T1000 (cell line): Measurements from ENCODE around the gene ESYT3.

Source experiments
- DNase-seq: peaks from one replicate; lab custom pipeline; 2025; ENCODE audit warnings: mixed read lengths; lab: John Stamatoyannopoulos, UW

ESYT3 gene, protein sequence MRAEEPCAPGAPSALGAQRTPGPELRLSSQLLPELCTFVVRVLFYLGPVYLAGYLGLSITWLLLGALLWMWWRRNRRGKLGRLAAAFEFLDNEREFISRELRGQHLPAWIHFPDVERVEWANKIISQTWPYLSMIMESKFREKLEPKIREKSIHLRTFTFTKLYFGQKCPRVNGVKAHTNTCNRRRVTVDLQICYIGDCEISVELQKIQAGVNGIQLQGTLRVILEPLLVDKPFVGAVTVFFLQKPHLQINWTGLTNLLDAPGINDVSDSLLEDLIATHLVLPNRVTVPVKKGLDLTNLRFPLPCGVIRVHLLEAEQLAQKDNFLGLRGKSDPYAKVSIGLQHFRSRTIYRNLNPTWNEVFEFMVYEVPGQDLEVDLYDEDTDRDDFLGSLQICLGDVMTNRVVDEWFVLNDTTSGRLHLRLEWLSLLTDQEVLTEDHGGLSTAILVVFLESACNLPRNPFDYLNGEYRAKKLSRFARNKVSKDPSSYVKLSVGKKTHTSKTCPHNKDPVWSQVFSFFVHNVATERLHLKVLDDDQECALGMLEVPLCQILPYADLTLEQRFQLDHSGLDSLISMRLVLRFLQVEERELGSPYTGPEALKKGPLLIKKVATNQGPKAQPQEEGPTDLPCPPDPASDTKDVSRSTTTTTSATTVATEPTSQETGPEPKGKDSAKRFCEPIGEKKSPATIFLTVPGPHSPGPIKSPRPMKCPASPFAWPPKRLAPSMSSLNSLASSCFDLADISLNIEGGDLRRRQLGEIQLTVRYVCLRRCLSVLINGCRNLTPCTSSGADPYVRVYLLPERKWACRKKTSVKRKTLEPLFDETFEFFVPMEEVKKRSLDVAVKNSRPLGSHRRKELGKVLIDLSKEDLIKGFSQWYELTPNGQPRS

GRCh38 chr3:138434276-138434874, at the start of gene ESYT3:
Gene ESYT3, plus strand, starts transcription at chr3:138434616. Its CDS starts 183 bp downstream, at chr3:138434799.
- peak; percentile 29 for DNase-seq

- no peak for DNase-seq
These were observed 49.4 kb upstream of the ESYT3 start for GRCh38 chr3:138384976-138385375.

GRCh38 chr3:138389144-138389601, 45.2 kb upstream of the ESYT3 start:
- no peak for DNase-seq

DNA sequence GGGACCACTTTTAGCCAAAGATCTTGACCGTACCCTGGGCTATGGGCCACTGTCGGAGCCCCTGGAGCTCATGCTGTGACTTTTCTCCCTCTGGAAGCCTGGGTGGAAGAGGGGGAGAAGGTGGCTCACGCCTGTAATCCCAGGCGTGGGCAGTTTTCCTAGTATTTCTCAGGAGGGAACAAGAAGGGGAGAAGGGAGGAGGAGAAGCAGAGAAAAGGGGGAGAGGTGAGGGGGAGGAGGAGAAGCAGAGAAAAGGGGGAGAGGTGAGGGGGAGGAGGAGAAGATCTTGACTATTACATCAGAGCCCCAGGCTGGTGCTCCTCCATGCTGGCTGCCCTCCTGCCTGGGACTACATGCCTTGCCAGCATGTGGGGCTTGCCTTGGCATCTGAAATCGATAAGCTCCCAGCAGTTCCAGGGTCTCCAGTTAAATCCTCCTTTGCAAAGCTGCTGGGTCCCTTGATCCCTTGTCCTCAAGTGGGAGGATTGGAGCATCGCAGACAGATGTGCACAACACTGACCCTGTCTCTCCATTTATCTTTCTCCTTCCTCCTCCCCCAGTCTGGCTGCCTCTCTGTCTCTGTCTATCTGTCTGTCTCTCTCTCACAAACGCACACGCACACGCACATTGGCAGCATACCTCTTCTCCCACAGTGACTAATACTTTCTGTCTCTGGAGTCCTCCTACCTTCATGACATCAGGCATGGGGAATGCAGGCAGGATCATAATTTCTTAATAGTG, 44.4 kb upstream of the ESYT3 start:
- peak; percentile 49 for DNase-seq

DNA sequence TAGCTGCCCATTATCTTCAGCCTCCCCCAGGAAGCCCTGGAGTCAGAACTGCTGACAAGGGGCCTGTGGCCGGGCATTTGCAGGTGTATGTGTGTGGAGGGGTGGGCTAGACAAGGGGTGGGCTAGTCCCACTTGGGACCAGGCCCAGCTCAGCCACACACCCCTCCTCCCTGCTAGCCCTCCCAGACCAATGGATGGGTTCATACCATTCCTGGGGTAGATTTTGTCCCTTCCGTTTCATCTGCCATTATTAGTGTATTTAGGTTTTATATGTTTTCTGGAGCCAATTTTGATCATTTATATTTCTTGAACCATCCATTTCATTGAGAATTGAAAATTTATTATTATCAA, 43.9 kb upstream of the ESYT3 start:
- DNase-seq = no peak

- no peak for DNase-seq
These were observed 40.3 kb upstream of the ESYT3 start for GRCh38 chr3:138394156-138394555.

DNA sequence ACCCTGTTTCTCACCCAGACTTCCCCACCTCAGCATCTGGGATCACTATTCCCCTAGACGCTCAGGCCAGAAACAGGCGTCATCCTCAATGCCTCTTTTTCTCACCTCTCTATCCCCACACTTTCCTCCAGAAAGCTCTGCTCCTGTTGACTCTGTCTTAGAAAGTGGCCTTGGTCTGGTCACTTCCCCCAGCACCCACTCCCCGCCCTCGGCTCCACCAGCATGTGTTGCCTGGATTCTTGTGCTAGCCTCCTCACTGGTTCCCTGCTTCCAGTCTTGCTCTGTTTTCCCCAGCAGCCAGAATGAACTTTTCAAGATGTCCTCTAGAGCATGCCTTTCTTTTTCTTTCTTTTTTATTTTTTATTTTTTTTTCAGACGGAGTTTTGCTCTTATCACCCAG, 39.7 kb upstream of the ESYT3 start:
- no peak for DNase-seq

GRCh38 chr3:138395865-138396751, 38.3 kb upstream of the ESYT3 start:
- no peak for DNase-seq

DNA sequence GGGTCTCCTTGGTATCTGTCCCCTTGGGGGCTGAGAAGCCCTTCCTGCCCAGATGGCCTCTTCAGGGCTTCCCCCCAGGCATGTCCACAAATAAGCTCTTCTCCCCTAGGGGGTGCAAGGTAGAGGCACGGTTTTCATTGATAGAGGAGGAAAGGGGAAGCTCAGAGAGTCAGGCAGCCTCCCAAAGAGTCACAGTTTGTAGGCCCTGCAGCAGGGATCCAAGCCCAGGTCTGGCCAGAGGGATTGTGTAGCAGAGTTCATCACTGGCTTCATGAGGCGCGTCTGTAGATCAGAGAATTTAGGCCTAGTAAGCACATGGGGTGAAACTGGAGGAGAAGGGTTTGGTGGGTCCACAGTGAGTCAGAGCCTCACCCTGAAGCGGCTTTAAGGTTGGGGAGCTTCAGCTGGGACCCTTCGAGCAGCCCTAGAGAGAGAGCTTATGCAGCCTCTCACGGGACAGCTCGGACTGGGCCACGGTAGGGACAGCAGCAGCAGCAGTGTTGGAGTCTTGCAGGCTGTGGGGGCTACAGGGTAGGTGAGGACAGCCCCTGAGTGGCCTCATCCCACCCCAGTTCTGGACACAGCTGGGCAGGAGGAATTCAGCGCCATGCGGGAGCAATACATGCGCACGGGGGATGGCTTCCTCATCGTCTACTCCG, 37.5 kb upstream of the ESYT3 start:
- no peak for DNase-seq

- DNase-seq = no peak
These were observed 36.4 kb upstream of the ESYT3 start for GRCh38 chr3:138397983-138398382.

DNA sequence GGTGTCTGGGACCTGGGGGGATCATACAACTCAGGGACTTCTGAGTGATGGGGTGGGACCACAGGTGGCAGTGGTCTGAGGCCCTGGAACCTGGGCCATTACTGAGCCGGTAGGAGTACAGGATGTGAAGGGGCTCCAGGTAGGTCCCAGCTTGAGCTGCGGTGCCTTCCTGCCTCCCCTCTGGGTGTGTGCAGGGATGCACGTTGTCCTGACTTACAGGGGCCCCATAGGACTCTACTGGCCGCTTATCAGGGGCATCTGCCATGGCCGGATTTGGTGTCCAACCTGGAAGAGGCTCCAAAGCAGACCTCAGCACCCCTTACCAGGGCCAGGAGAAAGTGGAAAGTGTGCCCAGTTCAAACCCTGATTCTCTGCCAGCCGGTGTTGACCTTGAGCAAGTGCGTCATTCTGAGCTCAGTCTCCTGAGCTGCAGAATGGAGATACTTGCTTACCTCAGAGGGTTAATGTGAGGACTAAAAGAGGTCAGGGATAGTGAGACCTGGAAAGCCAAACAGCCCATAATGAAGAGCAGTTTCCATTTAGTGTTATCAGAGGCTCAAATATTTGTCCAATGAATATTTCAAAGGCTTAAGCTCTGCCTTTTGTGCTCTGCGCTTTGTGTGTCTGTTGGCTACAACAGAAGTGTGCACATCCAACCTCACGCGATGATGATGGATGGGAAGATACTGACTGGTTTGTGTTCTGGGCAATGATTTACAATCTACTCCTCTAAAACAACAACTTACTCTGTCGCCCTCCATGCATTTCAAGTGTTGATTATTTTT, 35.4 kb upstream of the ESYT3 start:
- DNase-seq = no peak

DNA sequence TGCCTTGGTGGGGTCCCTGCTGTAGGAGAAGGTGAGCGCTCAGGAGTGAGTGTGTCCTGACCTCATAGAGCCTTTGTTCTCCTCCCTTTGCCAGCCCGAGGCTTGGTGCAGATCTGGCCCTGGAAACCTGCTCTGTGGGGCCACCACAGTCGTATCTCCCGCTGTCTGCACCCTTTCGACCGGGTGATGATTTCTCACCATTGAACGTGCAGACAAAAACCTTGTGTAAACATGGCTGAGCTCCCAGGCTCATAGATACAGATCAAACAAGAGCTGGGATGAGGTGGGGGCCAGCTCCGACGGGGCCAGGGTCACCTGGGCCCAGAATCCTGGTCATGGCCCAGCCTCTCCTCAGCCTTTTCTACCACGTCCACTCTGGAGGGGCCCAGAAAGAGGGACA, 34.6 kb upstream of the ESYT3 start:
- no peak for DNase-seq

DNA sequence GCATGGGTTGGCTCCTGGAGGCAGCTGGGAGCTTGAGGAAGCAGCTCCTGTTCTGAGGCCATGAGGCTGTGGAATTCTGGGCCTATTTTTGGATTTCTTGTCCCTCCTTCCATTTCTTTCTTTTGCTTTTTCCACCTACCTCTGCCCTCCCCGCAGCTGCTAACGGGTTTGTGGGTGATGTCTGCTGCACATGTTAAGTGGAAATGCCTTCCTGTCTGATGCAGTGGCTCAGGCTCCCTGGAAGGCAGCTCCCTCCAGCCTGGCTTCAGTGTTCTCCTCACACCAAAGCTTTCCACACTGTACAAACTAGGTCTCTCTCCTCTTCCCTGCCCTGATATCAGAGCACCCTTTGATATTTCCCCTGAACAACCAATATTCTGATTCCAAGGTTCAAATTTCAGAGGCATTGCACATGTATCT, 33.8 kb upstream of the ESYT3 start:
- DNase-seq = no peak

DNA sequence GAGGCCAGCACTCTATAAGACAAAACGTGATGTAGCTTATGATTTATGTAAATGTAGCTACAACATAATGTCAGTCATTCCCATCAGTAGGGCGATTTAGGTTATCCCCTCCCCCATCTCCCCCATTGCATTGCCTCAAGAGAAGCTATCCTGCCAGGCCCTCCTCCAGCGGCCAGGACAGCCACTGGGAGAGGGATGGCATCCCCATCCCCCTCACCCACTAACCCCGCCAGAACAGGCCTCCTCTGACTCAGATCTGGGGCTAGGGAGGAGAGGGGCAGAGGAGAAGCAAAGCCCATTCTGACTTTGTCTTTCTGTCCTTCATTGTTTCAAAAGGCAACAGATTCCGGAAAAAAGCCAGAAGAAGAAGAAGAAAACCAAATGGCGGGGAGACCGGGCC, 32.6 kb upstream of the ESYT3 start:
- DNase-seq = no peak

- DNase-seq = no peak
These were observed 30.3 kb upstream of the ESYT3 start for GRCh38 chr3:138404121-138404520.

GRCh38 chr3:138405001-138405400, 29.4 kb upstream of the ESYT3 start:
- no peak for DNase-seq

DNA sequence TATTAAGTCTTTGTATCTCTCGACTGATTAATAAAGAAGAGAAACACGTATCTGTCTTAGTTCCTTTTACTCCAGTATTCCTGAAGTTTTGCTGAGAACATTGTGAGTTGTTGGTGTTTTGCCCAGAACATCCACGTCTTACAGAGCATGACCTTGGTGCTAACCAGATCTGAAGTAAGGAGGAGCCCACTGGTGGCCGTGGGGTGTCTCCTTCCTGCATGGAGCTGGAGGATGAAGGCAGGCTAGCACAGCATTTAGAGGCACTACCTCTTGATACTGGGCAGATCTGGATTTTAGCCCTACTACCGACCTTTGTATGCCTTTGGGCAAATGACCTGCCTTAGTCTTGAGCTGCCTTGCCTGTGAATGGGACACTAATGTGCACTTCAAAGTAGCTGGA, 28.9 kb upstream of the ESYT3 start:
- DNase-seq = no peak

DNA sequence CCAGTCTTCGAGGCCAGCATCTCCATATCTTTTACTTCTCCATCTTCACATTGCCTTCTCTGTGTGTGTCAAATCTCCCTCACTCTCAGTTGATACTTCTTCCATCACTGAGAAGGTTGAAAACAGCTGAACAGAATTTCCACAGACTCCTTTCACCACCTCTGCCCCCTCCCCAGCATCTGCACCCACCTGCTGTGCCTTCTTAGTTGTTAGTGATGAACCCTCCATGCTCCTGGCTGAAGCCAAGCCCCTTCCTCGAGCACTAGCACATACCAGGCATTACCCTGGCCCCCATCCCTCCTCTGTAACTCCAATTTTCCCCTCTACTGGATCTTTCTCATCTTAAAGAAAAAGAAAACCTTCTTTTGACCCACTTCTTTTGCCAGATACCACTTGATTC, 27.8 kb upstream of the ESYT3 start:
- no peak for DNase-seq

DNA sequence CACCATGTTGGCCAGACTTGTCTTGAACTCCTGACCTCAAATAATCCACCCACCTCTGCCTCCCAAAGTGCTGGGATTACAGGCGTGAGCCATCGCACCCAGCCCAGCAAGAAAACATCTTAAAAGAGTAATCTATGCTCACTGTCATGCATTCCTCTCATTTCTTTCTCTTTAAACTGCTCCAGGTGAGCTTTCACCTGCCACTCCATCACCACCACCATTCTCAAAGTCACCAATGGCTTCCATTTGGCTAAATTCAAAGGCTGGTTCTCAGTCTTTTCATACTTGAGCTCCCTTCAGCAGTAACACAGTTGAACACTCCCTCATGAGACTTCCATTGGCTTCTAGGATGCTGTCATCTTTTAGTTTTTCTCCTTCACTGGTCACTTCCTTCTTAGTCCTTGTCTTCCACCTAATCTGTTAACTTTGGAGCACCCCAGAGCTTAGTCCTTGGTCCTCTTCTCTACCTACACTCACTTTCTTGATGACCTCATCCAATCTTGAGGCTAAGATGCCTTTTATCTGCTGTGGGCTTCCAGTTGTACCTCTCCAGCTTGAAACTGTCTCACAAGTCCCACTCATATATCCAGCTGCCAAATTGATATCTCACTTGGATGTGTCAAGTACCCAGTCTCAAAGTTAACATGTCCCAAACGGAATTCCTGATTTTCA, 27.0 kb upstream of the ESYT3 start:
- DNase-seq = no peak
